GM12878 (cell line): ENCODE data around the gene NUDT12.

Experiments used
- ATF3 ChIP-seq: IDR thresholded peaks from 2 replicates; pipeline ENCODE4 v1.6.1; 2011; ENCODE audit warnings: low read depth, mild to moderate bottlenecking, low read length, moderate library complexity, borderline replicate concordance; ENCODE audit errors: extremely low read depth
- DPF2 ChIP-seq: fragments of 450-650 bp; IDR thresholded peaks from 2 replicates; pipeline ENCODE4 v1.6.1; 2017; ENCODE audit warnings: mild to moderate bottlenecking
- FOS ChIP-seq: IDR thresholded peaks from 3 replicates; pipeline ENCODE4 v1.6.1; 2011; ENCODE audit warnings: borderline replicate concordance; ENCODE audit not compliant: insufficient read length; ENCODE audit errors: extremely low read depth
- JUND ChIP-seq: IDR thresholded peaks from 2 replicates; pipeline ENCODE4 v1.6.1; 2012; ENCODE audit warnings: low read depth, mild to moderate bottlenecking, low read length, improper control_type of control experiment, moderate library complexity
- MAX ChIP-seq: IDR thresholded peaks from 2 replicates; pipeline ENCODE4 v1.6.1; 2012; ENCODE audit warnings: low read depth, low read length, improper control_type of control experiment
- NFXL1 ChIP-seq: fragments of 450-650 bp; IDR thresholded peaks from 2 replicates; pipeline ENCODE4 v1.6.1; 2017; ENCODE audit warnings: antibody characterized with exemption, mild to moderate bottlenecking, borderline replicate concordance
- POLR2A ChIP-seq: IDR thresholded peaks from 2 replicates; pipeline ENCODE4 v1.6.1; 2011; ENCODE audit warnings: low read depth, mild to moderate bottlenecking, low read length
- POLR2AphosphoS5 ChIP-seq: IDR thresholded peaks from 2 replicates; pipeline ENCODE4 v1.6.1; 2011; ENCODE audit warnings: mild to moderate bottlenecking, low read length, inconsistent platforms
- SP1 ChIP-seq: IDR thresholded peaks from one replicate; pipeline ENCODE4 v1.6.1; 2011; ENCODE audit warnings: low read depth, low read length
- SRF ChIP-seq, 2 experiments: IDR thresholded peaks; 2 replicates each; pipeline ENCODE4 v1.6.1; 2011; ENCODE audit warnings: low read depth in 2 of 2, low read length in 2 of 2, mild to moderate bottlenecking in 1 of 2, moderate library complexity in 1 of 2
- TAF1 ChIP-seq: IDR thresholded peaks from 2 replicates; pipeline ENCODE4 v1.6.1; 2011; ENCODE audit warnings: mild to moderate bottlenecking, low read depth, low read length, borderline replicate concordance
- YY1 ChIP-seq: IDR thresholded peaks from 2 replicates; pipeline ENCODE4 v1.6.1; 2011; ENCODE audit warnings: low read depth, mild to moderate bottlenecking, low read length
- ZNF274 ChIP-seq: IDR thresholded peaks from one replicate; pipeline ENCODE4 v1.8.0; 2011; ENCODE audit not compliant: insufficient read length, insufficient read depth
- TF ChIP-seq, protein P1 (sequence below), 3 experiments: IDR thresholded peaks in 2 of 3; conservative IDR thresholded peaks in 1 of 3; 2 replicates each; pipeline ENCODE4 v1.5.1; 2011; ENCODE audit warnings: low read depth in 3 of 3, low read length in 3 of 3, mild to moderate bottlenecking in 3 of 3, control low read depth in 2 of 3, moderate library complexity in 2 of 3, inconsistent platforms in 1 of 3, mixed read lengths in 1 of 3; ENCODE audit not compliant: control insufficient read depth in 2 of 3, insufficient read depth in 1 of 3; ENCODE audit errors: extremely low read depth in 1 of 3

DNA sequence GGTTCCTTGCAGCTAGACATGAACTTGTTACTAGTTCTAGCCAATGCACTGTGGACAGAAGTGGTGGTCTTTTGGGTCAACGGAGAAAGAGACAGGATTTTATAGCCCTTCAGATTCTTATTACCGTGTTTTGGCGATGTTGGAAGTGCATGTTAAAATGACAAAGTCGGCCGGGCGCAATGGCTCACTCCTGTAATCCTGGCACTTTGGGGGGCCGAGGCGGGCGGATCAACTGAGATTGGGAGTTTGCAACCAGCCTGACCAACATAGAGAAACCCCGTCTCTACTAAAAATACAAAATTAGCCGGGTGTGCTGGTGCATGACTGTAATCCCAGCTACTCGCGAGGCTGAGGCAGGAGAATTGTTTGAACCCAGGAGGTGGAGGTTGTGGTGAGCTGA lies 9.1 kb upstream of the NUDT12 start:
- TF ChIP-seq JUND (no peak), YY1 (no peak), MAX (no peak), FOS (no peak), TAF1 (no peak), POLR2AphosphoS5 (no peak), POLR2A (no peak), ATF3 (no peak), ZNF274 (no peak), NFXL1 (no peak), DPF2 (no peak), SRF (IDR thresholded peaks at IDR 0.05; ENCODE audit: low read depth in 2 of 2, low read length in 2 of 2) (no peak), SP1 (no peak)
- TF ChIP-seq, protein P1, sequence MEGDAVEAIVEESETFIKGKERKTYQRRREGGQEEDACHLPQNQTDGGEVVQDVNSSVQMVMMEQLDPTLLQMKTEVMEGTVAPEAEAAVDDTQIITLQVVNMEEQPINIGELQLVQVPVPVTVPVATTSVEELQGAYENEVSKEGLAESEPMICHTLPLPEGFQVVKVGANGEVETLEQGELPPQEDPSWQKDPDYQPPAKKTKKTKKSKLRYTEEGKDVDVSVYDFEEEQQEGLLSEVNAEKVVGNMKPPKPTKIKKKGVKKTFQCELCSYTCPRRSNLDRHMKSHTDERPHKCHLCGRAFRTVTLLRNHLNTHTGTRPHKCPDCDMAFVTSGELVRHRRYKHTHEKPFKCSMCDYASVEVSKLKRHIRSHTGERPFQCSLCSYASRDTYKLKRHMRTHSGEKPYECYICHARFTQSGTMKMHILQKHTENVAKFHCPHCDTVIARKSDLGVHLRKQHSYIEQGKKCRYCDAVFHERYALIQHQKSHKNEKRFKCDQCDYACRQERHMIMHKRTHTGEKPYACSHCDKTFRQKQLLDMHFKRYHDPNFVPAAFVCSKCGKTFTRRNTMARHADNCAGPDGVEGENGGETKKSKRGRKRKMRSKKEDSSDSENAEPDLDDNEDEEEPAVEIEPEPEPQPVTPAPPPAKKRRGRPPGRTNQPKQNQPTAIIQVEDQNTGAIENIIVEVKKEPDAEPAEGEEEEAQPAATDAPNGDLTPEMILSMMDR (IDR thresholded peaks at IDR 0.05 in 2 of 3, conservative IDR thresholded peaks at IDR 0.05 in 1 of 3; ENCODE audit: control insufficient read depth in 2 of 3, extremely low read depth in 1 of 3, insufficient read depth in 1 of 3, low read depth in 3 of 3, low read length in 3 of 3) = no peak
